Sigmoid colon (tissue), 7 donors: ENCODE measurements around the gene TSPAN17. TPM values are rescaled to one million over a fixed set of nuclear protein-coding genes. Genes with fewer than 3 reads are reported as not detected.

Experiments used
- DNase-seq: peaks from one replicate; pipeline ENCODE4 v3.0.0-alpha.2; 2019
- H3K27ac ChIP-seq, 4 donors: fragments of 200-600 bp; sonication (generic); one replicate each; pipeline ENCODE4 v1.5.1; 2016 to 2019; ENCODE audit warnings: mild to moderate bottlenecking in 1 of 4
- H3K27me3 ChIP-seq, 3 donors: fragments of 200-600 bp; sonication (generic); one replicate each; pipeline ENCODE4 v1.5.1; 2019; ENCODE audit warnings: mild to moderate bottlenecking in 1 of 3
- H3K36me3 ChIP-seq, 4 donors: fragments of 200-600 bp; sonication (generic); one replicate each; pipeline ENCODE4 v1.5.1; 2016 to 2019
- H3K4me1 ChIP-seq, 4 donors: fragments of 200-600 bp; sonication (generic); one replicate each; pipeline ENCODE4 v1.5.1; 2017 to 2019
- H3K4me3 ChIP-seq, 4 donors: fragments of 200-600 bp; sonication (generic); one replicate each; pipeline ENCODE4 v1.5.1; 2017 to 2019; ENCODE audit warnings: mild to moderate bottlenecking in 2 of 4, moderate library complexity in 1 of 4
- H3K9me3 ChIP-seq, 4 donors: fragments of 200-600 bp in 3 of 4; sonication (generic) in 3 of 4; one replicate each; pipeline versions ENCODE4 v1.5.1 to v1.6.1; 2013 to 2019
- CTCF ChIP-seq, 4 experiments: fragments of 450-650 bp in 3 of 4; fragments of 200-600 bp in 1 of 4; IDR thresholded peaks; one replicate each; pipeline ENCODE4 v1.5.1; 2016 to 2019; ENCODE audit warnings: antibody characterized with exemption in 4 of 4, mild to moderate bottlenecking in 3 of 4, moderate library complexity in 2 of 4
- EP300 ChIP-seq, 4 donors: sonication (generic); formaldehyde crosslinking; IDR thresholded peaks; one replicate each; pipeline ENCODE4 v1.6.1; 2017; ENCODE audit warnings: antibody characterized with exemption in 4 of 4
- POLR2A ChIP-seq, 2 donors: fragments of 450-650 bp; IDR thresholded peaks; one replicate each; pipeline ENCODE4 v1.6.1; 2016; ENCODE audit warnings: antibody characterized with exemption in 2 of 2, mild to moderate bottlenecking in 2 of 2, moderate library complexity in 2 of 2
- POLR2AphosphoS5 ChIP-seq, 4 donors: sonication (generic); formaldehyde crosslinking; IDR thresholded peaks; one replicate each; pipeline ENCODE4 v1.6.1; 2017; ENCODE audit warnings: antibody characterized with exemption in 4 of 4
- WGBS, 2 donors: extraction: QIAGEN DNeasy Blood & Tissue Kit; methylation state at CpG; one replicate each; pipeline ENCODE4 v1.1.7; 2013; 5-methylcytosine and 5-hydroxymethylcytosine counted together
- intact Hi-C: fragments of 100-400 bp; cut with DNase I; formaldehyde crosslinking; loops from one replicate; pipeline ENCODE4 v1.15.1; 2023
- polyA plus RNA-seq, 3 donors: library from polyadenylated mRNA; stranded (reverse); fragments of 200-250 nt; gene quantifications; one replicate each; pipeline ENCODE4 v1.2.3, GENCODE V29; 2013
- total RNA-seq, 4 donors: library from RNA; depleted of rRNA; stranded (reverse); fragments of >200 nt; gene quantifications; one replicate each; pipeline ENCODE4 v1.1.0, GENCODE V29; 2016
- donor health status: healthy with polysubstance abuse.
- donor health status: Bipolar disorder and iron deficiency.
- donor health status: healthy.

TSPAN17 gene
- total and polyA plus RNA-seq, 7 donors, result 7.4 to 37.7 (median 21.7) TPM

- intact Hi-C loops, result no loop called here
- Histone ChIP-seq H3K4me3 (no peak overlapping the region), H3K9me3 (no peaks in the 10 kb centered on the region), H3K27me3 (no peaks in the 10 kb centered on the region), H3K4me1 (peaks cover 0 to 22% (median 20%) of the 10 kb centered on the region in 4 donors), H3K36me3 (peaks cover 0 to 27% (median 5%) of the 10 kb centered on the region in 4 donors), H3K27ac (no peak overlapping the region)
- no peak for DNase-seq
- WGBS, 2 donors, result 79 to 80% methylated on average over 8 of the region's 8 CpGs
- TF ChIP-seq CTCF (IDR thresholded peaks at IDR 0.05), result no peak
Observed at GRCh38 chr5:176650354-176650884, 3.1 kb downstream of the TSPAN17 start.

GRCh38 chr5:176651472-176651980, 4.2 kb downstream of the TSPAN17 start:
- Histone ChIP-seq H3K9me3 (no peaks in the 10 kb centered on the region), H3K27me3 (no peaks in the 10 kb centered on the region), H3K27ac (no peak overlapping the region), H3K4me1 (peaks cover 0 to 20% (median 17%) of the 10 kb centered on the region in 4 donors), H3K36me3 (peaks cover 0 to 32% (median 5%) of the 10 kb centered on the region in 4 donors), H3K4me3 (no peak overlapping the region)
- DNase-seq, result no peak
- intact Hi-C loops, result no loop called here
- WGBS, 2 donors, result 91 to 94% methylated on average over 17 of the region's 17 CpGs
- TF ChIP-seq CTCF (IDR thresholded peaks at IDR 0.05) (no peak), EP300 (IDR thresholded peaks at IDR 0.05) (no peak), POLR2AphosphoS5 (IDR thresholded peaks at IDR 0.05) (no peak), POLR2A (IDR thresholded peaks at IDR 0.05) (no peak)

GRCh38 chr5:176652136-176652535, 4.9 kb downstream of the TSPAN17 start:
- TF ChIP-seq POLR2A (IDR thresholded peaks at IDR 0.05), result no peak
- no peak for TF ChIP-seq CTCF (IDR thresholded peaks at IDR 0.05)
- TF ChIP-seq EP300 (IDR thresholded peaks at IDR 0.05), result no peak
- no peak for TF ChIP-seq POLR2AphosphoS5 (IDR thresholded peaks at IDR 0.05)
- intact Hi-C loops, result no loop called here
- no peak overlapping the region for H3K4me3 ChIP-seq
- peaks cover 0 to 16% (median 13%) of the 10 kb centered on the region in 4 donors for H3K4me1 ChIP-seq
- H3K9me3 ChIP-seq, result no peaks in the 10 kb centered on the region
- no peaks in the 10 kb centered on the region for H3K27me3 ChIP-seq
- no peak overlapping the region for H3K27ac ChIP-seq
- WGBS, 2 donors, result 84% methylated on average over 8 of the region's 8 CpGs
- no peak for DNase-seq
- H3K36me3 ChIP-seq, result peaks cover 0 to 38% (median 5%) of the 10 kb centered on the region in 4 donors

GRCh38 chr5:176653401-176654385, 6.4 kb downstream of the TSPAN17 start:
- H3K4me3 ChIP-seq, result no peak overlapping the region
- peaks cover 0 to 45% (median 5%) of the 10 kb centered on the region in 4 donors for H3K36me3 ChIP-seq
- 78 to 79% methylated on average over 18 of the region's 18 CpGs for WGBS, 2 donors
- intact Hi-C loops, result no loop called here
- H3K27me3 ChIP-seq, result no peaks in the 10 kb centered on the region
- H3K9me3 ChIP-seq, result no peaks in the 10 kb centered on the region
- H3K4me1 ChIP-seq, result peaks cover 0 to 10% (median 4%) of the 10 kb centered on the region in 4 donors
- TF ChIP-seq POLR2A (IDR thresholded peaks at IDR 0.05) (no peak), EP300 (IDR thresholded peaks at IDR 0.05) (no peak), POLR2AphosphoS5 (IDR thresholded peaks at IDR 0.05) (no peak), CTCF (IDR thresholded peaks at IDR 0.05) (no peak)
- H3K27ac ChIP-seq, result no peak overlapping the region
- DNase-seq, result no peak
